ENCODE measurements around the gene SHISA5.
"Not testable (repeated sequence)": the region's sequence is repeated elsewhere in the genome, so short reads cannot be mapped to it uniquely, and the experiment has no call there.

Gene SHISA5

GRCh38 chr3:48518638-48519276, 14.8 kb upstream of the SHISA5 start:
- no peak for DNase-seq (ENCODE audit: low spot score)

DNA sequence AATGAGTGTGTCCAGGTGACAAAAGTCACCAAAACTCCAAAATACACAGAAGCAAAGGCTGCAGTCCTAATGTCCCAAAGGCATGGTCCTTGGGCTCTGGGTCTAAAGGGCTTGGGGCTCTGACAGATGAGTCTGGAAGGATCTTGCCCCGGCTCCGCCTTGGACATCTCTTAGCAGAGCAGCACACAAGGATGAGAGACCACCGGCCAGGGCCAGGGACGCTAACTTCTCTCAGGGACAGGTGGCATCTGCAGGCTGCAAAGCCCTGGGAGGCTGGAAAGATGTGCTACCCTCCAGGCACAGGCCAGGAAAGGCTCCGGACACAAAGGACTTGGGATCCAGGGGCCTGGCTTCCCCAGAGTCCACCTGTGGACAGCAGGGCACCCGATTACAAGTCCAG, 14.1 kb upstream of the SHISA5 start:
- DNase-seq (ENCODE audit: low spot score): no peak

DNA sequence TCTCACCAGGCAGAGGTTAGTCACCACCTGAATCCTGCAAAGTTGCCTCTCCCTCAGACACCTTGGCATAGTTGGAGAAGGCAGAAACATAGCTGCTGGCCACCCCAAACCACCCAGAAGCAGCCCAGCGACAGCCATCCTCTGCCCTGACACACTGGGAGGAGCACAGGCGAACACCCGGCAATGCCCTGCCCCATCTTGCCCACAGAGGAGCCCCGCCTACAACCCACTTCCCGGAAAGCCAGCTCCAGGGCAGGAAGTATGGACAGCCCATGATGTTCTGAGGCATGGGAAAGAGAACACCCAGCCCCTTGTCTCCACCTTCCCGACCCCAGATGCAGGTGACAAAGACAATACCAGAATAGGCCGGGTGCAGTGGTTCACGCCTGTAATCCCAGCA, 12.6 kb upstream of the SHISA5 start:
- DNase-seq (ENCODE audit: low spot score): no peak

DNA sequence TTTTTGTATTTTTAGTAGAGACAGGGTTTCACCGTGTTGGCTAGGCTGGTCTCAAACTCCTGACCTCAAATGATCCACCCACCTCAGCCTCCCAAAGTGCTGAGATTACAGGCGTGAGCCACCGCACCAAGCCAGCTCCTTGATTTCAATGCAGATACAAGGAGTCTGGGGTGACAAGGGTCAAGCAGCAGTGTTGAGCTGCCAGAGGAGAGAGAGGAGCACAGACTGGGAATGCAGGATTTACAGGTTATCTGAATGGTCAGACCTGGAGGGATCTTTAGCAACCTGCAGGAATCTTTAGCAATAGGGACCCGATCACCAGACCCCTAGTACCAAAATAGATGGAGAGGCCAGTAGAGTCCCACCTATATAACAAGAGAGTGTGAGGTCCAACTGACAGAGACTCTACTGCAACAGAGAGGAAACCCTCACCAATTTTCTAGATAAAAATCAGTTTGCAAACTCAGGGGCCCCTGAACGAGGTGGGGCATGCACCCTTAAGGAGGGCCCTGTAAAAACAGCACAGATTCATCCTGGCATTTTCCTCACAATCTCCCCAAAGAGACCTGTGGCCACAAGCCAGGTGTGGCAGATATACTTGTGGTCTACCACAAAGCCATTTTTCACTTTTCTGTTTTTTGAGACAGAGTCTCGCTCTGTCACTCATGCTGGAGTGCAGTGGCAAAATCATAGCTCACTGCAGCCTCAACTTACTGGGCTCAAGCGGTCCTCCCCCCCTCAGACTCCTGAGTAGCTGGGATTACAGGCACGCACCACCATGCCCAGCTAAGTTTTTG, 10.7 kb upstream of the SHISA5 start:
- no peak for DNase-seq (ENCODE audit: low spot score)

GRCh38 chr3:48511551-48511950, 7.6 kb upstream of the SHISA5 start:
- no peak for DNase-seq (ENCODE audit: low spot score)

DNA sequence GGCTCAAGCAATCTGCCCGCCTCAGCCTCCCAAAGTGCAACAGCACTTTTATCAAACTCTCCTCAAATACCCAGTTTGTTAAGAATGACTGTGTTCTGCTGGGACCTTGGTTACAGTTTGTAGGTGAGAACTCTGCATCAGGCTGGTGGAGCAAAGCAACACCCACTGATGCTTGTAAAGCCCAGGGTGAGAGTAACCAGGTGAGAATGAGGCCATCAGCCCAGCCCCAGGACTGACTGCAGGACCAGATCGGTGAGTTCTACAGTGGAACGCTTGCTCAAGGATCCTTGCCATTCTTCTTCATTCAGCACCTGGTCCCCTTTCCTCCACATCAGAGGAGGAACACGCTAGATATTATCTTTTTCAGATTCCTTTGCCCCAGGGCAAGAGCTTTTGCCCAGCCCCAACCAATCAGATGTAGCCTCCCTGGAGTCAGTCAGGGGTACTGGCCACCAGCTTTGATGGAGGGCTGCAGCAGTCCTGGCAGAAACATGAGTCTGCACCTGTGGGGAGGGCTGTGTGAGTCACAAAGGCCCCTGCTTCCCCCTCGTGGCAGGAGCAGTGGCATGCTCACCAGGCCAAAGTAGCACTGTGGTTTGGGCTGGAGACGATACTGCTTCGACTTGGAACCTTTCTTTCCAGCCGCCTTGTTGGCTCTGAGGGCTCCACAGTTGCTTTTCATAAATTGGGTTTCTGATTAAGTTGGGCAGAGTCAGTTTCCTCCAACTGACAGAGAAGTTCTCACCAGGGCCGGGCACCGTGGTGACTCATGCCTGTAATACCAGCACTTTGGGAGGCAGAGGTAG, 3.5 kb upstream of the SHISA5 start:
- no peak for DNase-seq (ENCODE audit: low spot score)

DNA sequence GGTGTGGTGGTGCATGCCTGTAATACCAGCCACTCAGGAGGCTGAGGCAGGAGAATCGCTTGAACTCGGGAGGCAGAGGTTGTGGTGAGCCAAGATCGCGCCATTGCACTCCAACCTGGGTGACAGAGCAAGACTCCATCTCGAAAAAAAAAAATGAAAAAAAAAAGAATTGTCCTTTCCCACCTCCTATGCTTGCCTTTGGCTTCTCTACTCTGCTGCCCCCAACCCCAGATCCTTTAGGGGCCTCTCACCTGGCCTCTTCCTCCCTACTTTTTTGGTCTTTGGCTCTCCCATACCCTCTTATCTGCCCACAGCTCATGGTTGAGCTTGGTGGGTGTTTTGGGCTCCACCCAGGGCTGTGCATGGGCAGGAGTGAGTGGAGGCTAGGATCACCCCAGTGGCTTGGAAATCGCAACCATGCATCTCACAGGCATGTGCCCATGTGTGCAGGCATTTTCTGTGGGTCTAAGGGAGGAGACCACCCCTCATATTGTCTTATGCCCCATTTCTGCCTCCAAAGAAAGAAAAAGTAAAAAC, 2.1 kb upstream of the SHISA5 start:
- no peak for DNase-seq (ENCODE audit: low spot score)

DNA sequence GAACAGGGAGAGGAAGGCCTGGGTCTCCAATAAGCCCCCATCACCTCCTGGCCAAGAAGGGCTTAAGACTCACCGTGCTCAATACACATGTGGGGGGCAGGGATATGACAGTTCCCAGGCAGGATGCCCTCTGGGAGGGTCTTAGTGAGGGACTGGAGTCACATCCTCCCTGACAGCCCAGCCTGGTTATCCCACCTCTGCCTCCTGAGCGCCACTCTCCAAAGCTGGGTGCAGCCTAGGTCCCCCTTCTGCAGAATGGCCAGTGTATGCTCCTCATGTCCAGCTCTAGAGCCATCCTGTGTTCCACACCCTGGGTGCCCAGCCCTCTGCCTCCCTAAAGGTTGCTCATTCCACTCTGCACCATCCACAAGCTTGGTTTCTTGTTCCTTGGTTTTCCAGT, 1.2 kb upstream of the SHISA5 start:
- DNase-seq (ENCODE audit: low spot score): no peak

- DNase-seq (ENCODE audit: low spot score): no peak
Observed at GRCh38 chr3:48503401-48504050, 448 bp downstream of the SHISA5 start.

DNA sequence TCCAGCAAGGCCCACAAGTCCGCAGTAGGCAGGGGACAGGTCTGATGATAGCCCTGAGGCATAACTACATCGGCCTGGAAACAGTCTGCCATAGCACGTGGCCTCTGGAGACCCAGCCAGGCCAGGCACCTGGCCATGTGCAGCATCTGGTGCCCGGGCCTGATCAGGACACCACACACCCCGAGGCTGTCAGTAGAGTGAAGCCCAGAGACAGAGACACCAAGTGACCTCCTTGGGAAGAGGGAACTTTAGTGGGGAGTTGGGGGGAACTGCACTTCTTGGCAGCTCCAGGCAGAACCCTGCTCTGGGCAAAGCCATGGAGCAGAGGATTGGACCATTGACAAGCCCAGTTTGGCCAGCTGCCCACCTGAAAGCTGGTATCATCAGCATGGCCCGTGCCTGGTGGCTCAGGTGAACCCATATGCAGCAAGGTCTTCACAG, 1.2 kb downstream of the SHISA5 start:
- DNase-seq (ENCODE audit: low spot score): no peak

DNA sequence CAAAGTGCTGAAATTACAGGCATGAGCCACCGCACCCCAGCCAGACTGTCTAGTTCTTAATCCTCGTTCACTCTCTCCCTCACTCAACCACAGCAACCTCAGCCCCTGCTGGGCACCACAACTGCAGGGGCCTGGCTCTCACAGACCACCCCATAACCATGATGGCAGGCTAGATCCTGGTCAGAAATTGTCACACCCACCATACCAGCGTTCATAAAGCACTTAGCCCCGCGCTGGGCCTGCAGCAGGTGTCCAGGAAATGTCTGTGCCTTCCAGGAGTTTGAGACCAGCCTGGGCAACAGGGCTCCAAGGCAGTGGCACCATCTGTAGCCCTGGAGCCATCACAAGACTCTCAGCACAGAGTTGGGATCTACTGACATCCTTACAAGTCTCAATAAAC, 1.9 kb downstream of the SHISA5 start:
- DNase-seq (ENCODE audit: low spot score): no peak

DNA sequence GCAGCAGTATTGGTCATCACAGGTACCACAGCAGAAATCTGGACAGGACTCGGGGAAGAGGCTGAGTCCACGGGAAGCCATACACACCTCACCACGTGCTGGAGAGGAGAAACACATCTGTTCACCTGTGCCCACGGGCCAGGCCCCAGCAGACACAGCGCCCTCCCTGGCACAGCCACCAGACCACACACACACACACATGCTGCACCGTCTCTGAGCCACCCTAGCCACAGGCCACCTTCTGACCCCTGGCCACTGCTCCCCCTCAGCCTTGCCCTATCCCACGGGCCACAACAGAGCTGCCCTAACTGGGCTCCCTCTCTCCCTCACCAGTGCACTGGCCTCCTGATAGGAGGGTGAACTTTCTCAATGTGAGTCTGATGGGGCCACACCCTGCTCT, 2.8 kb downstream of the SHISA5 start:
- no peak for DNase-seq (ENCODE audit: low spot score)

- DNase-seq (ENCODE audit: low spot score): no peak
Observed at GRCh38 chr3:48500656-48501055, 3.3 kb downstream of the SHISA5 start.

DNA sequence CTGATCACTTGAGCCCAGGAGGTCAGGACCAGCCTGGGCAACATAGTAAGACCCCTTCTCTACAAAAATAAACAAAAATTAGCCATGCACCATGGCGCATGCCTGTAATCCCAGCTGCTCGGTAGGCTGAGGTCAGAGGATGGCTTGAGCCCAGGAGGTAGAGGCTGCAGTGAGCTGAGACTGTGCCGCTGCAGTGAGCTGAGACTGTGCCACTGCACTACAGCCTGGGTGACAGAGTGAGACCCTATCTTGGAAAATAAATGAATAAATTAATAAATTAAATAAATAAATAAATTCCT, 10.8 kb downstream of the SHISA5 start:
- no peak for DNase-seq (ENCODE audit: low spot score)

GRCh38 chr3:48492461-48493202, 11.3 kb downstream of the SHISA5 start:
- DNase-seq (ENCODE audit: low spot score): no peak

DNA sequence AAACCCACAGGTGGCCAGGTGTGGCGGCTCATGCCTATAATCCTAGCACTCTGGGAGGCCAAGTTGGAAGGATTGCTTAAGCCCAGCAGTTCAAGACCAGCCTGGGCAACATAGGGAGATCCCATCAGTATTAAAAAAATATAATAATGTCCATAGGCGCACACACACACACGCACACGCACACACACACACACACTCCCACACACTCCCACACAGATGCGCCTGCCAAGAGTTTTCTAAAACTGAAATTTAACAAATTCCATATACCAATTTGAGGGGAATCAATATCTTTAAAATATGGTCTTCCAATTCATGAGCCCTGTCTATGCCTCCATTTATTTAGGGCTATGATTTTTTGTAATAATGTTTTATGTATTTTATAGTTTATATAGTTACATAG, 17.0 kb downstream of the SHISA5 start:
- DNase-seq (ENCODE audit: low spot score): no peak

DNA sequence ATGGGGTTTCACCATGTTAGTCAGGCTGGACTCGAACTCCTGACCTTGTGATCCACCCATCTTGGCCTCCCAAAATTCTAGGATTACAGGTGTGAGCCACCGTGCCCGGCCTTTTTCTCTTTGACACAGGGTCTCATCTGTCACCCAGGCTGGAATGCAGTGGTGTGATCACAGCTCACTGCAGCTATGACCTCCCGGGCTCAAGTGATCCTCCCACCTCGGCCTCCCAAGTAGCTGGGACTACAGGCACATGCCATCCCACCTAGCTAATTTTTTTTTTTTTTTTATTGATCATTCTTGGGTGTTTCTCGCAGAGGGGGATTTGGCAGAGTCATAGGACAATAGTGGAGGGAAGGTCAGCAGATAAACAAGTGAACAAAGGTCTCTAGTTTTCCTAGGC, 21.2 kb downstream of the SHISA5 start:
- not testable (repeated sequence) for DNase-seq (ENCODE audit: low spot score)

GRCh38 chr3:48480891-48481290, 23.1 kb downstream of the SHISA5 start:
- not testable (repeated sequence) for DNase-seq (ENCODE audit: low spot score)

GRCh38 chr3:48478626-48479555, 25.1 kb downstream of the SHISA5 start:
- no peak for DNase-seq (ENCODE audit: low spot score)

DNA sequence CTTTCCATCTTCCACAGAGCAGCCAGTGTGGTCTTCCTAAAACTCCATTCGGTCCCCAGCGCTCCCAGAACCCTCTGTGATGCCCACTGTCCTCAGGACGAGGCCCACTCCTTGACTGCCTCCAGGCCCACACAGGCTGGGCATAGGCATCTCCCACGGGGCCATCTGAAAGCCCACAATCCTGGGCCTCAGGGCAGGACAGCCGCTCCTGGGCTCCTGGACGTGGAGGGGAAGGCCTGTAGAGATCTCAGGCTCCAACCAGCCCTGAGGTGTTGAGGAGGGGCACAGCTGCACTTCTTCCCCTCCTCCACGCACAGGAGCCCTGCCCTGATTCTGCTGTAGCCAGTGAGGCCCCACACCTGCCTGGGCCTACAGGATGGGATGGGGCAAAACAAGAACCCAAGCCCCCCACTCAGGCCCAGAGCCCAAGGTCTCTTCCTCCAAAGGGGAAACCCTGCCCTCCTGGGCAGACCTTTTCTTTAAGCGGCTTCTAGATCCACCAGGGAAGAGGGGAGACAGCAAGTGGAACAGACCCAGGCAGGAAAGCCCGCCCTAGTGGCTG, 25.9 kb downstream of the SHISA5 start:
- no peak for DNase-seq (ENCODE audit: low spot score)
